PFSK-1 (cell line): Measurements from ENCODE around the gene GRID1.

Experiments used
- FOXP2 ChIP-seq: optimal IDR thresholded peaks from 2 replicates; pipeline ENCODE3; 2011; ENCODE audit warnings: borderline replicate concordance, control low read depth, inconsistent platforms; ENCODE audit not compliant: insufficient read depth; ENCODE audit errors: extremely low read length, extremely low read depth
- POLR2AphosphoS5 ChIP-seq: IDR thresholded peaks from 2 replicates; pipeline ENCODE4 v1.6.1; 2012; ENCODE audit warnings: low read depth, mild to moderate bottlenecking, control low read depth, low read length, moderate library complexity
- SIN3A ChIP-seq: IDR thresholded peaks from 2 replicates; pipeline ENCODE4 v1.6.1; 2012; ENCODE audit warnings: mild to moderate bottlenecking, low read length, moderate library complexity, borderline replicate concordance; ENCODE audit not compliant: insufficient read depth
- TAF1 ChIP-seq: IDR thresholded peaks from 2 replicates; pipeline ENCODE4 v1.6.1; 2012; ENCODE audit warnings: low read length, control low read depth, borderline replicate concordance; ENCODE audit not compliant: insufficient read depth
- TF ChIP-seq, protein P1 (sequence below), 2 experiments: IDR thresholded peaks; 2 replicates each; pipeline versions ENCODE4 v1.6.1 to v1.8.0; 2011 to 2012; ENCODE audit warnings: low read depth in 2 of 2, low read length in 2 of 2, control low read depth in 1 of 2, inconsistent platforms in 1 of 2, mild to moderate bottlenecking in 1 of 2, moderate library complexity in 1 of 2; ENCODE audit not compliant: insufficient read depth in 1 of 2

DNA sequence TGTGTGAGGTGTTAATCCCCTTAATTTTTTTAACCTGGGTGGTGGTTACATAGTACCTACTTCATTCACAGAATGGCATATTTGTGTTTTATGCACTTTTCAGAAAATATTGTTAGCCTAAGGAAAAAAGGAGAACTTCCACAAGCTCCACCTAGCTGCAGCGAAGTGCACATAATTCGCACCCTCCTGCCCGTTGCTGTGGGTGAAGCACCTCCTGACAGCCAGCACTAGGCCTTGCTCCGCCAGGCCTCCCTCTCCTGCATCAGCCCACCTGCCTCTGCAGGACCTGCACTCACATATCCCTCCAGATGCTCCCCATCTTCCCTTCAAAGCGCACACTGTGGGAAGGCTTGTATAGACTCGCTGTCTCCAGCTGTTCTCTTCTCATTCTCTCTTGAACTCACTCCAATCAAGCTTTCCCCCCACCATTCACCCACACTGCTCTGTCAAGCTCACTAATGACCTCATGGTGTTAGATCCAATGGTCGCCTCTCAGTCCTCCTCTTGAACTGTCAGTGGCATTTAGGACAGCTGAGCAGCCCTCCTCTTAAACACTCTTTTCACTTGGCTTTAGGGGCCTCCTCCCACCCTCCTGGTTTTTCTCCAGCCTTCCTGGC lies 20.7 kb upstream of the GRID1 start:
- no peak for TF ChIP-seq POLR2AphosphoS5
- TF ChIP-seq TAF1: no peak
- TF ChIP-seq, protein P1, sequence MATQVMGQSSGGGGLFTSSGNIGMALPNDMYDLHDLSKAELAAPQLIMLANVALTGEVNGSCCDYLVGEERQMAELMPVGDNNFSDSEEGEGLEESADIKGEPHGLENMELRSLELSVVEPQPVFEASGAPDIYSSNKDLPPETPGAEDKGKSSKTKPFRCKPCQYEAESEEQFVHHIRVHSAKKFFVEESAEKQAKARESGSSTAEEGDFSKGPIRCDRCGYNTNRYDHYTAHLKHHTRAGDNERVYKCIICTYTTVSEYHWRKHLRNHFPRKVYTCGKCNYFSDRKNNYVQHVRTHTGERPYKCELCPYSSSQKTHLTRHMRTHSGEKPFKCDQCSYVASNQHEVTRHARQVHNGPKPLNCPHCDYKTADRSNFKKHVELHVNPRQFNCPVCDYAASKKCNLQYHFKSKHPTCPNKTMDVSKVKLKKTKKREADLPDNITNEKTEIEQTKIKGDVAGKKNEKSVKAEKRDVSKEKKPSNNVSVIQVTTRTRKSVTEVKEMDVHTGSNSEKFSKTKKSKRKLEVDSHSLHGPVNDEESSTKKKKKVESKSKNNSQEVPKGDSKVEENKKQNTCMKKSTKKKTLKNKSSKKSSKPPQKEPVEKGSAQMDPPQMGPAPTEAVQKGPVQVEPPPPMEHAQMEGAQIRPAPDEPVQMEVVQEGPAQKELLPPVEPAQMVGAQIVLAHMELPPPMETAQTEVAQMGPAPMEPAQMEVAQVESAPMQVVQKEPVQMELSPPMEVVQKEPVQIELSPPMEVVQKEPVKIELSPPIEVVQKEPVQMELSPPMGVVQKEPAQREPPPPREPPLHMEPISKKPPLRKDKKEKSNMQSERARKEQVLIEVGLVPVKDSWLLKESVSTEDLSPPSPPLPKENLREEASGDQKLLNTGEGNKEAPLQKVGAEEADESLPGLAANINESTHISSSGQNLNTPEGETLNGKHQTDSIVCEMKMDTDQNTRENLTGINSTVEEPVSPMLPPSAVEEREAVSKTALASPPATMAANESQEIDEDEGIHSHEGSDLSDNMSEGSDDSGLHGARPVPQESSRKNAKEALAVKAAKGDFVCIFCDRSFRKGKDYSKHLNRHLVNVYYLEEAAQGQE (IDR thresholded peaks at IDR 0.05; ENCODE audit: insufficient read depth in 1 of 2, low read depth in 2 of 2, low read length in 2 of 2): no peak
- TF ChIP-seq SIN3A: no peak
- no peak for TF ChIP-seq FOXP2
